NT2/D1 (cell line): Measurements from ENCODE around the gene DYNLT2B.

Experiments
- SUZ12 ChIP-seq: IDR thresholded peaks from 2 replicates; pipeline ENCODE4 v1.6.1; 2011; ENCODE audit not compliant: insufficient read length, insufficient read depth; ENCODE audit errors: extremely low read depth
- YY1 ChIP-seq: IDR thresholded peaks from 2 replicates; pipeline ENCODE4 v1.6.1; 2011; ENCODE audit not compliant: insufficient read length, insufficient read depth
- ZNF274 ChIP-seq: IDR thresholded peaks from 2 replicates; pipeline ENCODE4 v1.6.1; 2011; ENCODE audit warnings: mild to moderate bottlenecking, low read depth, low read length

DNA sequence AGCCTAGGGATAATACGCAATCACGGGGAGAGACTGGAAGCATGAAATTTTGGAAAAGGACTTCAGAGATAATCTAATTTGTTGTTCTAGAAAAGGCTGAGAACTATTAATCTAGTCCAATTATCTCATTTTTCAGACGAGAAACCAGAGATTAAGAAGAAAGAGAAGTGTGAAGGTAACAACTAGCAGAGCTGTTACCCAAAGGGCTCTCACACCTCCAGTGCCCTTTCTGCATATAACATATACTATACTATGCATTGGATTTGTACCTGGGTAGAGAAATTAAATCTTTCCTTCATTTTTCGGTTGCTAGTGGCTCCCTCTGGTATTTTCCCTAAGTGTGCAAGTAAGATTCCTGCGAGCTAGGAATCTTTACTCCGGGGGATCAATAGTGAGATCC lies 33.5 kb upstream of the DYNLT2B start:
- TF ChIP-seq ZNF274 (no peak), YY1 (no peak), SUZ12 (no peak)
